Inflammatory macrophage (primary cell): Measurements from ENCODE around the gene WDR5.

Experiments used
- DNase-seq, 2 donors: peaks; one replicate each; pipeline ENCODE4 v3.0.0-alpha.2; 2020 to 2022

The WDR5 gene

GRCh38 chr9:134159566-134160245, 23.8 kb downstream of the WDR5 start:
- DNase-seq = no peak

GRCh38 chr9:134161647-134162046, 25.8 kb downstream of the WDR5 start:
- DNase-seq = no peak

DNA sequence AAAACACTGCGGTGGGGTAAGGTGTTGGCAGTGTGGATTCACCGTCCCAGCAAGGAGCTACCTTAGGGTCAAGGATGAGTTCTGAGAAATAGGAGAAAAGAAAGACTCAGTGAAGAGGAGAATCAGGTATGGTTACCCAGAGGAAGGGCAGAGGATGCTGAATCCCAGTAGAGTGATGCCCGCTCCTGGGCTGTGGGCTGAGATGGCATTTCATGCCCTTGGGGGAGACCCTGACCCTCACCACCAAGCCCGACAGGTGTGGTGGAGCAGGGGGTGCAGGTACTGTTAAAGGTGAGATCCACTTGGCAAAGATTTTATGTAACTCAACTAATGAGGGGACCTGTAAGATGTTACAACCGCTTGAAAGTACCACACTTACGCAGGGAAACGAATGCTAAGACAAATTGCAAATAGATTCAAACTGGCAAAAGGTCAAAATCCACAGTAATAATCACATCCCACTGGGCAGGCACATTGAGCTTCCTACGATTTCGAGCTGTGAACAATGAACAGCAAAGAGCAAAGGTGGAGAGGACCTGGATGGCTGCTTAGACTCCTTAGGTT, 26.4 kb downstream of the WDR5 start:
- DNase-seq = no peak

DNA sequence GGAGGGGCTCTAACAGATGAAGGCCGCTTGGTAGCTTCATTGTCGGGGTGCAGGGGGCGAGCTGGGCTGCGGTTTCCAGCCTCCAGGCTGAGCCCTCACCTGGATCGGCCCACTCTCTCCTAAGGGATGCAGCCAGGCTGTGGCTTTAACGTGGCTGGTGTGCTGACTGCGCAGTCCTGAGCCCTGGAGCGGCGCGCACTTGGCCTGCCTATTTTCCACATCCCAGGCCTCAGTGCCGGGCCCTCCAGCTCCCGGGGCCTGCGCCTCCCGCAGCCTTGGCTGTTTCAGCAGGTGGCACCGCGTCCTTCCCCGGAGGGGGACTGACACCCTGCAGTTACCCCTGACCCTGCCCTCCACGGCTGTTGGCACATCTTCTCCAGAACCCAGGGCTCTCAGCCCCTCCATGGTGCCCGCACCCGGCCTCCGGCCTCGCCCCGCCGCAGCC, 27.1 kb downstream of the WDR5 start:
- DNase-seq = no peak

DNA sequence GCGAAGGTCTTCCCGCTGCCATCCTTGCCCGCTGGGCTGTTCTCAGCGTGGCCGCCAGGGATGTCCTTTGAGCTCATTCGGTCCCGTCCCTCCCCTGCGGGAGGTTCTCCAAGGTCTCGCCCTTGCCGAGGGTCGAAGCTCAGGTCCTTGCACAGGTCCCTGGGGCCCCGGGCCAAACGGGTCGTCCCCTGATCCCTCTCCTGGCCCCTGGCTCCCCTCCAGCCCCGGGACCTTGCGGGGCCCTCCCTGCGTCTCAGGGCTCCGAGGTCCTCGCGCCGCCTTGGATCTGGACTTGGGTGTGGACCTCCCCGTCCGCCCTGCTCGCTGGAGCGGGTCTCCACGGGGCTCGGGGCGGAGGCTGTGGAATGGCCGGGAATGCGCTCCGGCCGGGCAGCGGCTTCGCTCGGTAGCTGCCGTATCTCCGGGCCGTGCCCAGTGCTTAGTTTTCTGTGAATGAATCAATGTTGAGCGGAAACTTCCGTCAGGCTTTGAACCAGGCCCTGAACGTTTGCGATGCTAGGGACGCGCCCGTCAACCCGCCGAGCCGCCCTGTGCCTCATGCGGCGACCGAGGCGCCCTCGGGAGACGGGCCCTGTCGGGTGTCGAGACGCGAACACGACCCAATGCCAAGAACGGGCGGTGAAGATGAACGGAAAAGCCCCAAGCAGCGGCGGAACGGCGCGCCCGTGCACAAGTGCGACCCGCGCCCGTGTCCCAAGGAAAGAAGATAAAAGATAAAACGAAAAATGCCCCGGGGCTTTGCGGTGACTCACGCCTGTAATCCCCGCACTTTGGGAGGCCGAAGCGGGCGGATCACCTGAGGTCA, 27.7 kb downstream of the WDR5 start:
- peak; percentile 40 to 54 for DNase-seq

- DNase-seq = no peak
Observed at GRCh38 chr9:134164879-134165278, 29.0 kb downstream of the WDR5 start.

- DNase-seq = peak in 1 of 2 donors; percentile 7
Observed at GRCh38 chr9:134165357-134166315, 29.8 kb downstream of the WDR5 start.

- DNase-seq = no peak
Observed at GRCh38 chr9:134166374-134166773, 30.5 kb downstream of the WDR5 start.

DNA sequence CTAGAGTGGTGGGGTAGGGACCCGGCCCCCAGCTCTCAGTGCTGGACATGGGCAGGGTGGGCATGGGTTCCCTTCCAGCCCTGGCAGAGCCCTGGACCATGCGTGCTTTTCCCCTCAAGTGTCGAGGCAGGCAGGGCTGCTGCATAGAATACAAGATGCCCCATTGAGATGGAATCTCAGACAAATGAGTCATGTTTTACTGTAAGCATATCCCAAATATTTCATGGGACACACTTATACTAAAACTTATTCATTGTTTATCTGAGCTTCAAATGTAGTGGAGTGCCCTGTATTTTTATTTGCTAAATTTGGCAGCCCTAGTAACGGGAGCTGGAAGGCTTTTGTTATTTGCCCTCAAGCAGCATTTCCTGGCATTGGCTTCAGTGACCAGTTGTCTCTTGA, 31.6 kb downstream of the WDR5 start:
- DNase-seq = no peak

GRCh38 chr9:134168757-134169550, 33.1 kb downstream of the WDR5 start:
- no peak for DNase-seq

GRCh38 chr9:134169724-134170401, 34.0 kb downstream of the WDR5 start:
- DNase-seq = no peak

GRCh38 chr9:134170532-134171315, 34.8 kb downstream of the WDR5 start:
- DNase-seq = no peak

GRCh38 chr9:134171316-134172197, 35.7 kb downstream of the WDR5 start:
- peak in 1 of 2 donors; percentile 40 for DNase-seq

GRCh38 chr9:134172198-134173126, 36.6 kb downstream of the WDR5 start:
- peak in 1 of 2 donors; percentile 44 for DNase-seq

GRCh38 chr9:134173127-134174072, 37.5 kb downstream of the WDR5 start:
- DNase-seq = no peak

- peak; percentile 82 to 85 for DNase-seq
Observed at GRCh38 chr9:134174073-134174449, 38.2 kb downstream of the WDR5 start.
